Endothelial cell of umbilical vein (primary cell): ENCODE results near the gene ST6GALNAC6.

ENCODE experiments used
- EZH2 ChIP-seq: IDR thresholded peaks from 2 replicates; pipeline ENCODE4 v1.6.1; 2012; ENCODE audit warnings: borderline replicate concordance, low read depth, mild to moderate bottlenecking, moderate library complexity, low read length, inconsistent platforms; ENCODE audit not compliant: severe bottlenecking
- FOS ChIP-seq: IDR thresholded peaks from 2 replicates; pipeline ENCODE4 v1.6.1; 2011; ENCODE audit warnings: mild to moderate bottlenecking, low read length, moderate library complexity, borderline replicate concordance; ENCODE audit not compliant: insufficient read depth
- JUN ChIP-seq: IDR thresholded peaks from 2 replicates; pipeline ENCODE4 v1.6.1; 2011; ENCODE audit warnings: borderline replicate concordance, low read depth; ENCODE audit not compliant: insufficient read length, insufficient read depth
- MYC ChIP-seq: IDR thresholded peaks from one replicate; pipeline ENCODE4 v1.6.1; 2011; ENCODE audit warnings: mild to moderate bottlenecking, low read depth, low read length
- POLR2A ChIP-seq: IDR thresholded peaks from 2 replicates; pipeline ENCODE4 v1.6.1; 2012; ENCODE audit warnings: low read depth, mild to moderate bottlenecking, control low read depth, low read length
- POLR2AphosphoS5 ChIP-seq: IDR thresholded peaks from 2 replicates; pipeline ENCODE4 v1.6.1; 2012; ENCODE audit warnings: low read depth, mild to moderate bottlenecking, control low read depth, low read length, moderate library complexity; ENCODE audit not compliant: insufficient read depth
- TF ChIP-seq, protein P1 (sequence below), 2 donors: IDR thresholded peaks; 1 replicate in 1 of 2; 2 replicates in 1 of 2; pipeline ENCODE4 v1.5.1; 2011; ENCODE audit warnings: low read length in 2 of 2, mild to moderate bottlenecking in 2 of 2, moderate library complexity in 2 of 2, control low read depth in 1 of 2, inconsistent platforms in 1 of 2, low read depth in 1 of 2; ENCODE audit not compliant: insufficient read depth in 1 of 2; ENCODE audit errors: extremely low read depth in 1 of 2
- TF ChIP-seq, protein P2 (sequence below): IDR thresholded peaks from 2 replicates; pipeline ENCODE4 v1.6.1; 2011; ENCODE audit not compliant: insufficient read depth, insufficient read length

DNA sequence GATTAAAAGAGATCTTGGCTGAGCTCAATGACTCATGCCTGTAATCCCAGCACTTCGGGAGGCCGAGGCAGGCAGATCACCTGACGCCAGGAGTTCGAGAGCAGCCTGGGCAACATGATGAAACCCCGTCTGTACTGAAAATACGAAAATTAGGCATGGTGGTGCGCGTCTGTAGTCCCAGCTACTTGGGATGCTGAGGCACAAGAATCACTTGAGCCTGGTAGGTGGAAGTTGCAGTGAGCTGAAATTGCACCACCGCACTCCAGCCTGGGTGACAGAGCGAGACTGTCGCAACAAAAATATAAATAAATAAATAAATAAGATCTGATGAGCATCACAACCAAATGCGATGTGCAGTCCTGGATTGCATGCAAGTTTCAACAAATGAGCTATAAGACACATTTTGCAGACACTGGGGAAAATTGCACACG is 36.2 kb downstream of the ST6GALNAC6 start:
- TF ChIP-seq, protein P1, sequence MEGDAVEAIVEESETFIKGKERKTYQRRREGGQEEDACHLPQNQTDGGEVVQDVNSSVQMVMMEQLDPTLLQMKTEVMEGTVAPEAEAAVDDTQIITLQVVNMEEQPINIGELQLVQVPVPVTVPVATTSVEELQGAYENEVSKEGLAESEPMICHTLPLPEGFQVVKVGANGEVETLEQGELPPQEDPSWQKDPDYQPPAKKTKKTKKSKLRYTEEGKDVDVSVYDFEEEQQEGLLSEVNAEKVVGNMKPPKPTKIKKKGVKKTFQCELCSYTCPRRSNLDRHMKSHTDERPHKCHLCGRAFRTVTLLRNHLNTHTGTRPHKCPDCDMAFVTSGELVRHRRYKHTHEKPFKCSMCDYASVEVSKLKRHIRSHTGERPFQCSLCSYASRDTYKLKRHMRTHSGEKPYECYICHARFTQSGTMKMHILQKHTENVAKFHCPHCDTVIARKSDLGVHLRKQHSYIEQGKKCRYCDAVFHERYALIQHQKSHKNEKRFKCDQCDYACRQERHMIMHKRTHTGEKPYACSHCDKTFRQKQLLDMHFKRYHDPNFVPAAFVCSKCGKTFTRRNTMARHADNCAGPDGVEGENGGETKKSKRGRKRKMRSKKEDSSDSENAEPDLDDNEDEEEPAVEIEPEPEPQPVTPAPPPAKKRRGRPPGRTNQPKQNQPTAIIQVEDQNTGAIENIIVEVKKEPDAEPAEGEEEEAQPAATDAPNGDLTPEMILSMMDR (IDR thresholded peaks at IDR 0.05; ENCODE audit: extremely low read depth in 1 of 2, insufficient read depth in 1 of 2, low read depth in 1 of 2, low read length in 2 of 2) = no peak
- no peak for TF ChIP-seq POLR2AphosphoS5
- TF ChIP-seq MYC = no peak
- no peak for TF ChIP-seq POLR2A
- TF ChIP-seq FOS = no peak
- TF ChIP-seq, protein P2, sequence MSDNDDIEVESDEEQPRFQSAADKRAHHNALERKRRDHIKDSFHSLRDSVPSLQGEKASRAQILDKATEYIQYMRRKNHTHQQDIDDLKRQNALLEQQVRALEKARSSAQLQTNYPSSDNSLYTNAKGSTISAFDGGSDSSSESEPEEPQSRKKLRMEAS = no peak
- TF ChIP-seq EZH2 = no peak
- no peak for TF ChIP-seq JUN
